Astrocyte of the hippocampus (primary cell): ENCODE measurements around the gene LCN9.

Experiments used
- DNase-seq: peaks from one replicate; pipeline ENCODE4 v3.0.0; 2011; ENCODE audit warnings: low read depth, low spot score

Gene LCN9

DNA sequence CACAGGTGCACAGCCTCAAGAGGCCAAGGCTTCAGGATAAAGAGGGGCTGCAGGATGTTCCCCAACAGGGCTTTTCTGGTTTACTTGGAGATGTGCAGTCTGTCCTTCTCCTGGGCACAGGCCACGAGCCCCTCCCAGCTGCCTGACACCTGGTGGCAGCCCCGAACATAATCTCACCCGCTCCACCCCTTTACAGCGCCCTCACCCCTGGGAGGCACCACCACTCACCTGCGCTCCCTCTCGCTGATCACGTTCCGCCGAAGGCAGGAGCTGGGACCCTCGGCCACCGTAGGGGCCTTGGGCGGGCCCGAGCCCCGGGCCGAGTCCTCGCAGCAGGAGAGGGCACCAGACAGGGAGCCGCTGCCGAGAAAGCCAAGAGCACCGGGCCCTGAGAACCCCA lies 35.7 kb downstream of the LCN9 start:
- DNase-seq: no peak

DNA sequence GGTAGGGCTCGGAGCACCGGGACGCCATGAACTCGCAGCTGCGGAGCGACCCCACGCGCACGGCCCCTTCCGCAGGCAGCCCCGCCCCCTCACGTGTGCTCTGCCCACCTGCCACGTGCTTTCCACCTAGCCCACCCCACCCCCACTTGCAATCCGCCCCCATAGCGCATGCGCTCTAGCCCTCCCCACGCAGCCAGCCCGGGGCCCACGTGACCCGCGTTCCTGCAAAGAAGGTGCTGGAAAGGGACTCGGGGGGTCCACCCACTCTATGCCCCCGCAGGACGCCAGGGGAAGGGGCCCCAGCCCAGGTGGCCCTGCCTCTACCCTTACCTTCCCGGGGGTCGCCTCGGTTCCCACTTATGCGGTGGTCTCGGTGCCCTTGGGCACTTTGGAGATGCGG lies 36.3 kb downstream of the LCN9 start, which contains the start of gene SOHLH1:
Gene SOHLH1 (minus strand): TSS at position 42 of the 400 bp plus-strand sequence. CDS start 14 bp downstream, at position 28.
- DNase-seq: no peak

DNA sequence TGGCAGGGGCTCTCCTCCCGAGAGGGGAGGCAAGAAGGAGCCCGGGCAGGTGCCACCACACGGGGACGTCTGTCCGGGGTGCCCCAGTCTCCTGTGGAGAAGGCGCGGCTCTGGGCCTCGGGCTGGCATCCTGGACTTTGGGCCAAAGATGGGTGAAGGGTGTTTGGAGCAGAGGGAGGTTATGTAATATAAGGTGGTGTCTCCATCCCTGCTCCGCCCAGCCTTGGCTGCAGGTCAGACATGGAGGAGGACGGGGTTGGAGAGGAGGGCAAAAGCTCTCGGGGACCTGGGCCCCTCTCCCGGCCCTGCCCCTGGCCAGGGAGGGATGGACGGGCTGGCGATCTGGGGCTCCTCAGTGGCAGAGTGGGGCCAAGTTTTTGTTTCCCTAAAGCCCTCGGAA lies 37.4 kb downstream of the LCN9 start:
- no peak for DNase-seq

DNA sequence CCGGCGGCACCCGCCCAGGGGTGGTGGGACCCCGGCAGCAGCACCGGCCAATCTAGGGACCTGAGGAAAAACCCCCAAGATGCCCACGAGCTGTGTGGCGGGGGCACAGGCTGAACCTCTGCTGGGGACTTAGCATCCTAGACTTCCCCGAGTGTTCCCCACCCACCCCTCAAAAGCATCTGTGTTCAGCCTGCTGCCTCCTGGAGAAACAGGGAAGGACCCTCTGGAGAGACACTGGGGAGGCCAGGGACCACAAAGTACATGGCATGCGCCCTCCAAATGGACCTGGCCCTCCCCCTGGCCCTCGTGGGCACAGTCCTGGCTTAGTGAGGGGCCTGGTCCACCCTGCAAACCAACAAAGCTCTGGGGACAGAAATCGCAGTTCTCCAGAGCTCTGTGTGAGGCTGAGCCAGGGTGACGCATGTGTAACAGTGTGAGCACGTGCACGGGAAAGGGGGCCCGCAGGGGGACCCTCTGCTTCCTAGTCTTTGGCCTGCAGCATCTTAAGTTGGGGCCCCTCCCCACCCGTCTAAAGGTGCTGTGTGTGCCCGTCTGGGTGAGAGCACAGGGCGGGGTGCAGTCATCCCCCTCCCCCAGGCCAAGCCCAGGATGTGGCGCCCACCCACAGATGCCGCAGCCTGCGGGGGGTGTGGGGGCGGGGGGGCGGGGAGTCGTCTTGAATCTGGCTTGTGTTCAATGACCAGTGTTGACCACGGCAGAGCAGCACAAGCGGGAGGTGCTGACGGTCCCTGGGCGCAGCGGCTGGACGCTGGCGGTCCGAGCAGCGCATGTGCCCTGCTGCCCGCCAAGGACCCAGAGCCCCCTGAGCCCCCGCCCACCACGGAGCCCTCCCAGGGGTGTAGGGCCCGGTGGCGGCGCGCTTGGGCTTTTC lies 38.2 kb downstream of the LCN9 start:
- DNase-seq: no peak

DNA sequence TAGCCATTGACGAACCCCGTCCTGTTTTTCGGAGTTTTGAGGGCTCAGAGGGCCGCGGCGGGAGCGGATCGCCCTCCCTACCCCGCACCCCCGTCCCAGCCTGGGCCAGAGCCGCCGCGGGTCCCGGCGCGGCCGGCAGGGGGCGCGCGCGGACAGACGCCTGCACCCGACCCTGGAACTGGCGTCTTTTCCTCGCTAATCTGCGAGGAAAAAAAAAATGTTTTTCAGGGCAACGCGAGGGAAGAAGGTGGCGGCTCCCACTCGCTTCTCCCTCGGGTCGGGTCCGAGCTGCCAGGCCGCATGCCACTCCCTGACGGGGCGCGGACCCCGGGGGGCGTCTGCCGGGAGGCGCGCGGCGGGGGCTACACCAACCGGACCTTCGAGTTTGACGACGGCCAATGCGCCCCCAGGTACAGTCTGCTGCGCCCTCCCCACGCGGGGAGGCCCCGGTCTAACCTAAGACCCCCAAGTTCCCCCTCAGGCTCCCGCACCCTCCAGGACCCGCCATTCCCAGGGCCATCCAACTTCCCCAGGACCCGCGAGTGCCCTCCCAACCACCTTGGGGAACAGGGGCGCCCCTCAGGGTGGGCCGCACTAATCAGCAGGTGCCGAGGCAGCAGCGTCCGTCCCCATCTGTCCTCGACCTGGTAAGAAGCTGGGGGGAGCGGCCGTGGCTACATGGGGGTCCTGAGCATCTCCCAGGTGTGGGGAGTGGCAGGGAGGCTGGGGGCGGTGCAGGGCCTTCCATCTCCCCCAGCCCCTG lies 39.0 kb downstream of the LCN9 start, which contains the start of gene KCNT1:
Gene KCNT1 (plus strand): TSS at position 227 of the 763 bp plus-strand sequence. CDS start 74 bp downstream, at position 301.
- DNase-seq: peak; percentile 81

DNA sequence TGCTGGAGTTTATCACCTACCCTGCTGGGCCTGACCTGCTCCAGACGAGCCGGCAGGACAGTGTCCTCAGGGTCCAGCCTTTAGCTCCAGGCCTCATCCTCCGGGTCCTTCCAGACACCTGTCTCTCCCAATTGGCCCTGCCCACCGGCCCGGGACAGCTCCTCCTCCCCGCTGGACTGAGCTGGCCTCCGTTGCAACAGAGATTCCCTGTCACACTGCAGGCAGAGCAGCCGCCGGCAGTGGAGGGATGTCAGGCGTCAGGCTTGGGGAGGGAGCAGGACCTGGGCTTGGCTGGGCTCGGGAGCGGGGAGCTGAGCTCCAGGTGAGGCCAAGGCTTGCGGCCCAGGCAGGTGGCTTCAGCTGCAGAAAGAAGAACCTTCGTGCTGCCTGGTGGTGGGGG lies 40.6 kb downstream of the LCN9 start:
- no peak for DNase-seq

DNA sequence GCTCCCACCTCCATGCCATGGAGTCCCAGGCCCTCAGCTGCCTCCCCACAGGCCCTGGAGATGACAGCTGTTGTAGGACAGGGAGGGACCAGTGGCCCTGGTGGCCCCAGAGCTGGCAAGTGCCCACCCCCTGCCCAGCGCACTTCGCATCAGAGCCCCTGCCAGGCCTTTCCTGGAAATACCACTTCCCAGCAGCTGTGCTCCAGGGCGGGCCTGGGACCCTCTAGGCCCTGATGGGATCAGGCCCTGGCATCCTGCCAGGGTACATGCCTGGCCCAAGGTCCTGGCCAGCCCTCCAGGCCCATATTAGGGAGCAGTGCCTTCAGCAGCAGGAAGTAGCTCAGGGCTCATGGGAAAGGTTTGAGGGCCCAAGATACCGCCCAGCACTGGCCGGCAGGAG lies 41.4 kb downstream of the LCN9 start:
- no peak for DNase-seq

DNA sequence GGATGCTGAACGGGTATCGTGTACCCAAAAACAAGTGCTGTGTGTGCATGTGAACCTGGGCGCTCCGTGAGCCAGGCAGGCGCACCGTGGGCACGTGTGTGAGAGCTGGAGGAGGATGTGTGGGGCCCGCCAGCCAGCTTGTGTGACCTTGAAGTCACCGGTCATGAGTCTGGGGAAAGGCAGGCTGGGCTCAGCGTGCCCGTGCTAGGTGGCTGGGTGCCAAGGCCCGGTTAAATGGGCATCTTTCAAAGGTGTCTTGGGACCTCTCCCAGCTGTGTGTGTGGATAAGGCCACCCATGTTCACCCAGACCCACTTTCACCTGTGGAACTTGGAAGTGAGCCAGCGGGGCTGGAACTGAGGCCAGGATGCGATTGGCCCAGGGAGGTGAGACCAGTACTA lies 42.3 kb downstream of the LCN9 start:
- no peak for DNase-seq

DNA sequence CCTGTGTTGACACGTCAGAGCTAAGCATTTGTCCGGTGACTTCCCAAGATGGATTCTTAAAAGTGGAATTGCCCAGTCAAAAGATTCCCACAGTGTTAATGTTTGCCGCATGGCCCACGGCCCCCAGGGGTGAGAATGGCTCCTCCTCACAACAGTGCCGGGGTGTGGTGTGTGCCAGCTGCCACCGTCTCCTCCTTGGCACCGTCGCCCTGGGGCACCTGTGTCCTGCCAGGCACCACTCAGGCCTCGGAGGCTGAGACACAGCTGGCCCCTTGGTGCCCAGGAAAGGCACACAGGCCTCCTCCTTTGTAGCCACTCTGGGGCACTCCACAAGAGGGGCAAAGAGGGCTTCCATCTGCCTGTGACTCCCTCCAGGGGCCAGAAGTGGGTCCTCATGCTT lies 43.2 kb downstream of the LCN9 start:
- no peak for DNase-seq

DNA sequence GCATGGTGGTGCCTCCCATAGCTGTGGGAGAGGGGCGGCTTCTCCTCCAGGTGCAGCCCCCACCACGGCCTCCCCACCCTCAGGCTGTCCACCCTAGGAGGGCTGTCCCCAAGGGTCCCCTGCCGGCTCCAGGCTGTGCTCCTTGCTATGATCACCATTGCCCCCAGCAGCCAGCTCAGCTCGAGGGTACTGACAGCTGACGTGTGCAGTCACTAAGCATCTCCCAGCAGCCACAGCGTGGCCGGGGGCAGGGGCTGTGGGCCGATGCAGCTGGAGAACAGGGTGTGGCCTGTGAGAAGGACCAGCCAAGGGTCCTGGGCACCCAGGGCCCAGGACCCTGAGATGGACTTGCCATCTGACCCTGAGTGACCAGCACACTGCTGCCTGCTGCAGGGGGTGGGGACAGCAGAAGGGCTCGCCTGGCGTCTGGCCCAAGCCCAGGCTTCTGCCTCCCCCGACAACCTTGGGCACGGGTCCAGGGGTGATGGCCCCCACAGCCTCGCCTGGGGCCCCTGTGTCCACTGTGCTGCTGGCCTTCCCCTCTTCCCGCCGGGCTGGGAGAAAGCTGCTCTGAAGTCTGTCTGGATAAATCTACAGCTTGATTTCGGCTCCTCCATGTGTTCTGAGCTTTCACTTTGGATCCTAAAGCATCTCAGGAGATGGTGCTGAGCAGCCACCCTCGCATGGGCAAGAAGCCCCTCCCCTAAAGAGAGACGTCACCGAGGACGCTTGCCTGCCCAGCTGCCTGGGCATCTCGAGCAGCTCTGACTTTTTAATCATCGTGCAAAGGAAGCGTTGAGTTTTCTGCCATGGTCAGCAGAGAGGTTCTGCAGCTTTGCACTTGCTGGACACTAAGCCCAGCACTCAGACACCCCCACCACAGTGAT lies 44.4 kb downstream of the LCN9 start:
- DNase-seq: no peak

DNA sequence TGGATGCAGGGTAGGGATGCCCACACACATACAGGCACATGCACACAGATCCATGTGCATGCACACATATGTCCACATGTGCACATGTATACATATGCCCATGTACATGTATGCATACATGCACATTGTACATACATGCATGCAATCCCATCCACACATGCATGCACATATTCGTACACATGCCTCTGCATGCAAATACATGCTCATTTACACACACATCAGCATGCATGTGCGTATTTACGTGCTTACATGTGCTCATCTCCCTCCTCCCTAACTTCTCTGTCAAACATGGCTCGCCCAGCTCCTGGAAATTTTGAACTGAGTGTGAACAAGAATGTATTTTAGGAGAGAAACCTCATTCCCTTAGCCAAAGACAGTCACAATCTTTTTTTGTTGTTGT lies 45.1 kb downstream of the LCN9 start:
- DNase-seq: no peak

DNA sequence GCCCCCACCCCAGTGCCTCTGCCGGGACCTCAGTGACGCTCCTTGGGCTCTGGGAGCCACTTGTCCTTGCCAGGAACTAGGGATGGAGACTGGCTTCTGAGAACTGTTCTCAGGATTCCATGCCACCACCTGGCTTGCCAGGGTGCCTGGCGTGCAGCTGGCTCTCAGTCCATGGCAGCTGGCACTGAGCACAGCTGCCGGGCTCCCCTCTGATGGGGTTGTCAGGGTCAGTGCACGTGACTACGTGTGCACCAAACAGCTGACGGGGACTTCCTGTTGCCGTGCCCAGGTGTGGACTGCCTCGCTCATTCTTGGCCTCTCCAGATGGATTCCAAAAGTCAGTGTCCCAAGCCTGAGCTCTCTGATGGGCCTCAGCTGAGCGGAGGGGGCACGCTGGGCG lies 48.3 kb downstream of the LCN9 start:
- DNase-seq: no peak

DNA sequence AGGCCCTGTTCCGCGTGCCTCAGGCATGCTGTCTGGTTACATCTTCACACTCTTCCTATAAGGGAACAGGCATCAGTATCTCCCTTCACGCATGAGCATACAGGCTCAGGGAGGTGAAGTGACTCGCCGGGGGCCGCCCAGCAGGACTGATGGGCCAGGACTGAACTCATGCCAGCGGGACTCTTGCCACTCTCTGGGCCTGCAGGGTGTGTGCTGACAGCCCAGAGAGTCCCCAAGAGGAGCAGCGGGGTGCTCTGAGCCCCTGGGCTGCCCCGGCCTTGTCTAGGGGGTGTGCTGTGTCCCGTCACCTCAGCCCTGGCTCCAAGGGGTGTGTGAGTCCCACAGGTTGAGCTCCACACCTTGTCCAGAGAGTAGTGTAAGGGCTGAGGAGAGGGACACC lies 48.8 kb downstream of the LCN9 start:
- no peak for DNase-seq

DNA sequence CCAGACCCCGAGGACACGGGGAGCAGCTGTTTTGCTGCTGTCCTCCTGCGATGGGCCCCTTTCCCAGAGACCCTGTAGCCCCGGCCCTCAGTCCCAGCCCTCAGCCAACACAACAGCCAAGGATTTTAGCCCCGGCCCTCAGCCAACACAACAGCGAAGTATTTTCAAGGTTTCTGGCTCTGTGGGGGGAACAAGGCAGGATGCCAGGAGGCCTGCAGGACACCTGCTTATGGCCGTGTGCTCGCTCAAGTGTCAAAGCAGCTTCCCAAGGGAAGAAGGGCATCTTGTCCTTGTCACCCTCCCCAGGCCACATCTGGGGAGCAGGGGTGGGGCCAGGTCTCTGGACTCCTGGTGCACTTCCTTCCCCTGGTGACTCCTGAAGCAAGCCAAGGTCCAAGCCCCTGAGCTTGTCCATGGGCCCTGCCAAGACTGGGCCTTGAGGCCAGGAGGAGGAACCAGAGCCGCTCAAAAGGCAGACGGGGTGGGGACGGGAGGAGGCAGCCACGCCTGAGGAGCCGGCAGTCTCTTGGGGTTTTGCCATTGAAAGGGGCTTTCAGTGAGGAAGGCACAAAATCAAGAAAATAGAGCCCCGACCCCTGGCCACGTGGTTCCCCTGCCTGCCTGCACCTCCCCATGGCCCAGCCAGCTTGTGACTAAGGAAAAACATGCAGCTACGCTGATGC lies 49.6 kb downstream of the LCN9 start:
- no peak for DNase-seq

DNA sequence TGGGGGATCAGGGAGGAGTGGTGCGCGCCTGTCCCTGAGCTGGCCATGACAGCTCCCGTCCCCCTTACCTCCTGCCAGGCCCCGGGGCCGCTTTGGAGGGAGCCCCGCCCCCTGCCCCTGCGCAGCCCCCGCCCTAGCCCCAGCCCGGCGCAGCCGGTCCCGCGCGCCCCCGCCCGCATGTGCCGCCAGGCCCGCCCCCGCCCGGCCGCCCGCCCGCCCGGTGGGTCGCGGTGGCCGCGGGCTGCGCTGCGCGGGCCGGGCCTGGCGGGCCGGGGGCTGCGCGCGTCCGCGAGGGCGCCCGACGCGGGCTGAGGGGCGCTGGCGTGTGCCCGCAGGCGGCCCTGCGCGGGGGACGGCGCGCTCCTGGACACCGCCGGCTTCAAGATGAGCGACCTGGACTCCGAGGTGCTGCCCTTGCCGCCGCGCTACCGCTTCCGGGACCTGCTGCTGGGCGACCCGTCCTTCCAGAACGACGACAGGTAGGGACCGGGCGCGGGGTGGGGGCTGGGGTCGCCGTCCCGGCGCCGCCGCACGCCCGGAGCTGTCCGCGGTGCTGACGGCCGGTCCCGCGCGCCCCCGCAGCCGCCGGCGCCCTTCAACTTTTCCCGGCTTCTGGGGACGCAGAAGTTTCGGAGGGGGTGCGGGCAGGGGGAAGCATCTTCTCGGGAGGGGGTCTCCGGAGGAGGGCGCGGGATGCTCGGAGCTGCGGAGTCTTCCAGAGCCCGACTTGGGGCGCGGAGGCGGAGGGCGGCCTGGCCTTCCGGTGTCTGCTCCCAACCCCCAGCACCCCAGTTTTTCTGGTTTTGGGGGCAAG lies 51.3 kb downstream of the LCN9 start:
- peak; percentile 39 for DNase-seq

DNA sequence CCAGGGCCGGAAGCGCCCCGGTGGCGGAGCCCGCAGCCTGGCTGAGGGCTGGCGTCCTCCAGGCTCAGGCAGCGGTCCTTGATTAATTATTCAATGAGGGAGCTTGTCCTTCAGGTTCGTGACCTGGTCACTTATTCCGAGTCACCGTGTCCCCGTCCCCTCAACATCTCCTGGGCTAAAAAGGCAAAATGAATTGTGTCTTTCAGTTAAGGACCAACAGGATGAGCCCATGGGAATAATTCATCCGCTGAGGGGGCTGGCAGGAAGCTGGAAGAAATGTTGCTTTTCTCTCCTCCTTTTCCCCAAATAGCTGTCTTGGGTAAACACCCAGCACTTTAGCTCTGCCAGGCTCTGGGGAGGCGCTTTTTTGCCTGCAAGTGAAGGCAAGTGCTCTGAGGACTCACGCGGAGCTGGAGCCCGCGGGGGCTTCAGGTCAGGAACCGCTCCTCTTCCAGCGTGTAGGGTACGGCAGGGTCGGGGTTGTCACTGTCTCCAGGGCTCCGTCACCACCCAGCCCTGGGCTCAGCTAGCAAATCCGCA lies 52.0 kb downstream of the LCN9 start:
- no peak for DNase-seq

DNA sequence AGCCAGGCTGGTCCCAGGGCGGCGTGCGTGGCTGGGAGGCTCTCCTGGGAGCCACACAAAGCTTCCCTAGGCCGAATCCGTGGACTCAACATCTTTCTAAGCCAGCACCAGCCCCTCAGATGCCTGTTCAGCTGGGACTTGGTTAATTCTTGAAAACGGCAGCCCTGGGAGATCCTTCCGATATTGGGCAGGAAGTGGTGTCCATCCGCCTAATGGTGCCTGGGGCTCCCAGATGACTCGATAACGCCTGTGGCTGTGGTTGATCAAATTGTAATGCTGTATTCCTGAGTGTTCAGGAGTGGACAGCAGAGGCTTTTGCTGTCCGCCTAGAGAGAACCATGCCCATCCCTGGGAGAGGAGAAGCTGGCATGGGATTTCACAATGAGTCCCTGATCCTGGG lies 52.9 kb downstream of the LCN9 start:
- DNase-seq: no peak
